GM10248 (cell line): Measurements from ENCODE around the gene GABRQ.

Source experiments
- CTCF ChIA-PET: fragments of 300-600 bp; sonication (Branson Sonifier 250); formaldehyde crosslinking; extraction: SDS; loops from one replicate; lab custom pipeline; 2021; ENCODE audit warnings: antibody characterized with exemption; lab: Yijun Ruan, JAX
- POLR2A ChIA-PET: fragments of 350-650 bp; sonication (Branson Sonifier 250); formaldehyde crosslinking; extraction: SDS; loops from one replicate; lab custom pipeline; 2020; ENCODE audit warnings: antibody characterized with exemption; lab: Yijun Ruan, JAX
- DNase-seq: peaks from one replicate; pipeline ENCODE4 v3.0.0; 2012; ENCODE audit errors: extremely low spot score
- TF ChIP-seq, protein P1 (sequence below): IDR thresholded peaks from 2 replicates; pipeline ENCODE4 v1.5.1; 2012; ENCODE audit warnings: mild to moderate bottlenecking, low read depth; ENCODE audit errors: extremely low read depth, missing control alignments, control extremely low read depth

GABRQ gene

GRCh38 chrX:152637649-152638442 lies at the start of gene GABRQ:
TSS of gene GABRQ (plus strand) at chrX:152637895. CDS start at chrX:152638203, 308 bp downstream.
- no peak for DNase-seq
- TF ChIP-seq, protein P1, sequence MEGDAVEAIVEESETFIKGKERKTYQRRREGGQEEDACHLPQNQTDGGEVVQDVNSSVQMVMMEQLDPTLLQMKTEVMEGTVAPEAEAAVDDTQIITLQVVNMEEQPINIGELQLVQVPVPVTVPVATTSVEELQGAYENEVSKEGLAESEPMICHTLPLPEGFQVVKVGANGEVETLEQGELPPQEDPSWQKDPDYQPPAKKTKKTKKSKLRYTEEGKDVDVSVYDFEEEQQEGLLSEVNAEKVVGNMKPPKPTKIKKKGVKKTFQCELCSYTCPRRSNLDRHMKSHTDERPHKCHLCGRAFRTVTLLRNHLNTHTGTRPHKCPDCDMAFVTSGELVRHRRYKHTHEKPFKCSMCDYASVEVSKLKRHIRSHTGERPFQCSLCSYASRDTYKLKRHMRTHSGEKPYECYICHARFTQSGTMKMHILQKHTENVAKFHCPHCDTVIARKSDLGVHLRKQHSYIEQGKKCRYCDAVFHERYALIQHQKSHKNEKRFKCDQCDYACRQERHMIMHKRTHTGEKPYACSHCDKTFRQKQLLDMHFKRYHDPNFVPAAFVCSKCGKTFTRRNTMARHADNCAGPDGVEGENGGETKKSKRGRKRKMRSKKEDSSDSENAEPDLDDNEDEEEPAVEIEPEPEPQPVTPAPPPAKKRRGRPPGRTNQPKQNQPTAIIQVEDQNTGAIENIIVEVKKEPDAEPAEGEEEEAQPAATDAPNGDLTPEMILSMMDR = no peak
- POLR2A ChIA-PET = no interaction called here
- CTCF ChIA-PET = no interaction called here

GRCh38 chrX:152588206-152588605 lies 49.5 kb upstream of the GABRQ start:
- POLR2A ChIA-PET = no interaction called here
- TF ChIP-seq, protein P1 = no peak
- CTCF ChIA-PET = no interaction called here
- DNase-seq = no peak

- POLR2A ChIA-PET = no interaction called here
- TF ChIP-seq, protein P1 = no peak
These were observed 36.7 kb upstream of the GABRQ start for GRCh38 chrX:152600853-152601633.

DNA sequence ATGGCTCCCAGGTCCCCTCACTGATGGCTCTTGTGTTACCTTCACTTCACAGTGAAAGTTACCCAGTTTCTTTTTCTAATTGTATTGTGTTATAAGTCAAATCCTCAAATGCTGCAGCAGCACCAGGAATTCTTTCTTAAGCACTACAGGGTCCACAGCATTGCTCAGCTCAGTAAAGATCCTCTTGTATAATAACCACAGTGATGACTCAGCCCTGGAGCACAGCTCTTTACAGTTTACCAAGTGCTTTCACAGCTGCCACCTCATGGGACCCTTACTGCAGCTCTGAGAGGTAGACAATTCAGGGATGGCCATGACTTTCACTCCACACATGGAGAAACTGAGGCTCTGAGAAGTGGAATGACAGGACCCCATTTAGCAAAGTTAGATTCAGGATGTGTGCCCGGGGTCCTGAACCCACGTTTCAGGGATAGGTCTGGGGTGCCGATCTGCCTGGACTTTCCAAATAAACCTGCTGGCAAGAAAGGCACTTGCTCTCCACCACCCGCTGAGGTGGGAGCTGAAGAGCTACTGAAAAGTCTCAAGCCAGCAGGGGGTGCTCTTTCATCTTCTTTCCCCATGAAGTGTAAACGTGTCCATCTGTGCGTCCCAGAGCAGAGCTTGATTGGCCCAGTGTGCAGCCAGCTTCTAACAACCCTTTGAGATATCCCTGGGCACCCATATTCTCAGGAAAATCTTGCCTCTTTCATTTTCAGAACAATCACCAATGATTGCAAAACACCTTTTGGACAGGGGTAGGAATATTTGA lies 35.7 kb upstream of the GABRQ start:
- POLR2A ChIA-PET = no interaction called here
- no peak for DNase-seq
- TF ChIP-seq, protein P1 = no peak
- CTCF ChIA-PET = no interaction called here

More at GRCh38 chrX:152600853-152601633, 36.7 kb upstream of the GABRQ start:
- DNase-seq = no peak
- CTCF ChIA-PET = no interaction called here

- POLR2A ChIA-PET = no interaction called here
- no peak for DNase-seq
- CTCF ChIA-PET = no interaction called here
- TF ChIP-seq, protein P1 = no peak
These were observed 22.9 kb upstream of the GABRQ start for GRCh38 chrX:152614791-152615190.

DNA sequence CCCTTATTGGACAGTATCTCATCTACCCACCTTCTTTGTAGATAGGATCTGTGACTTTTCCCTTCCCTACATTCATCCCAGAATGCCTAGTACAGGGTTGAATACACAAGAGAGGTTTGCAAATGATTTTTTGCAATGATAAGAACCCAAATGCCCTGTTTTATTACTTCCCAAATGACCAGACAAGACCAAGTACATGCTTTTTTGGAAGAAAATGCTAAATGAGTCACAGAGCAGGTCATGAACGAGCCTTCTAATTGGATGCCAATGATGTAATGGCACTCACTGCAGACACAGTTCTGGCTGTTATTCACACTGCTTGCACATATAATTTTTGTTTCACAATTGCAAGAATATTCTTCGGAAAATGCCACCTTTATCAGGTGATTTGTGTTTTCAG lies 17.8 kb upstream of the GABRQ start:
- TF ChIP-seq, protein P1 = no peak
- DNase-seq = no peak
- ChIA-PET POLR2A (no interaction called here), CTCF (no interaction called here)
